Stimulated activated naive CD8-positive, alpha-beta T cell treated with anti-CD3 and anti-CD28 coated beads, Interleukin-15, Interleukin-2, amounts not matched to agents 100 U/mL and 50 U/mL, for 24 hours (primary cell): ENCODE data around the gene RALB.
A peak's percentile ranks its signal among the peaks of the same experiment; 100 is the strongest.
"Not testable (repeated sequence)": the region's sequence is repeated elsewhere in the genome, so short reads cannot be mapped to it uniquely, and the experiment has no call there.

ENCODE experiments used
- ATAC-seq: fragments of 150-1000 bp; cut with Tn5 transposase; one replicate; pipeline ENCODE4 v1.10.0; 2021
- DNase-seq: peaks from one replicate; pipeline ENCODE4 v3.0.0; 2021

RALB gene

GRCh38 chr2:120294008-120294340 lies 41.3 kb downstream of the RALB start:
- ATAC-seq = no peak
- DNase-seq = no peak

- ATAC-seq (no peak), DNase-seq (no peak)
These were observed 45.7 kb downstream of the RALB start for GRCh38 chr2:120298173-120298835.

DNA sequence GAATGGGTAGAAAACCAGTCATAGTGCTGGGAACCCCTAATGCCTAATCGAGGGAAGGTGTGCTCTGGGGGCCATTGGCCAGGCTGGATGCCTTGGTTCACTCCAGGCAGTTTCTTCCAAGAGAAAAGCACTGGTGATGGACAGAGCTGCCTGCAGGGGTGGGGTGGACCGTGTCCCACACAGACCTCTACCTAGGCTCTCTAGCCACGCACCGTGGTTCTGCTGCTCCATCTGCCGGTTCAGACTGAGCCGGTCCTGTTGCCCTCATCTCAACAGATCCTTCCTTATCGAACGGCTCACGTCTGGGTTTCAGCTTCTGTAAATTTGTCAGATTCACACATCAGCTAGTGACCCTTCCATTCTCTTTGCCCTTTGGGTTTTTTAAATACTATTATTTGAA lies 46.4 kb downstream of the RALB start:
- ATAC-seq = no peak
- no peak for DNase-seq

DNA sequence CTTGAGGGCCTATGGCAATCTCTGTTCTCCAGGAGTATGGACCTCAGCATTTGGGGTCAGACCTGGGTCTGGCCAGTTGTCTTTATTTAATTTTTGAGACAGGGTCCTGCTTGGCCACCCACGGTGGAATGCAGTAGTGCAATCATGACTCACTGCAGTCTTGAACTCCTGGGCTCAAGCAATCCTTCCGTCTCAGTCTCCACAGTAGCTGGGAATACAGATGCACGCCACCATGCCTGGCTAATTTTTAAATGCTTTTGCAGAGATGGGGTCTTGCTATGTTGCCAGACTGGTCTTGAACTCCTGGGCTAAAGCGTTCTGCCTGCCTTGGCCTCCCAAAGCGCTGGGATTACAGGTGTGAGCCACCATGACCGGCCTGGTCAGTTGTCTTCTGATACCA lies 46.9 kb downstream of the RALB start:
- DNase-seq (no peak), ATAC-seq (no peak)

DNA sequence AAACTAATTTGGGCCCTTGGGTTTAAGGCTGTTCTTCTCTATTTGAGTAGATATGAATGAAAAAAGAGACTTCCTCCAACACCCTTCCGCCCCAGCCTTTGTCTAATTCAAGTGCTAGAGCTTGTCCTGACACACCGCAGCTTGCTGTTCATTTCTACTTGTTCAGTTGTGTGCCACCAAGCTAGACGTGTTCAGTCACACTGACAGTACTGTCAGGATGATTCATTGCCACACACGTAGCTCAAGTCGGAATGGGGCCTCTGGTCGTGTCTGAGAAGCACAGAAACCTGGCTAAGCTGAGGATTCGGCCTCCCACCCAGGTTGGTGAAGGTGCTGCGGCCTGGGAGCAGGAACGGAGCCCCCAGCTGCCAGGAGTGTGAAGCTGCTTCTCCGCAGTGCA lies 47.7 kb downstream of the RALB start:
- DNase-seq = no peak
- no peak for ATAC-seq

DNA sequence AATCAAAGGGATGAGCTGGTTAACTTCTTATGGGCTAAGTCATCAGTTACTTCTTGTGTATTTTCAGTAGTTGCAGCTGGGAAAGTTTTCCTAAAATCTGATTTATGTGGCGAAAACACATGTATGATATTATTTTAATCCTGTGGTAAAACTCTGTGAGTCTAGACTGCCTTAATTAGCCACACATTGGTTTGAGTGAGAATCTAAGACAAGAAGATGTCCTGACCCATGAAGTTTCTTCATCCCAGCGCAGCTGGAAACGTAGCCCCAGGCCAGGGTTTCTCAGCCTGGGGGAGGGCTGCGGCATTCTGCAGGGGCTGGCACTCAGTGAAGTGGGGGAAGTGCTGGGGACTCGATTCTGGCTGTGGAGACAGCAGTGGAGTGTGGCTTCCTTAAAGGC lies 48.6 kb downstream of the RALB start:
- ATAC-seq (no peak), DNase-seq (no peak)

DNA sequence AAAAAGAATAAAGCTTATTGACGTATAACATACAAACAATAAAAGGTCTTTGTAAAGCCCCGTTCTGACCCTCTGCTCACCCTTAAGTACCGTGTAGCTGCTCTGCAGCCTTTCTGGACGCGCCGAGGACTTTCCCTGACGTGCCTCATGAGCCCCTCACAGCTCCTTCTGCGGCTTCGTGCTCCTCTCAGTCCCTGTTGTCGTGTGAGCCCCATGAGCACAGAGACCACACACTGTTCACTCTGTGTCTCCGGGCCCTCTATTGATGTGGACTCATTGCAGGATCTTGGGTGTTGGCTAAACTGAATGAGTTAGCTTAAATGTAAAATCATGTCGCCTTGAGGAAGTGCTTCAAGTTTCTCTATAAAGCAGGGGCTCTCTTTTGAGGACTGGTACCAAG lies 49.6 kb downstream of the RALB start:
- ATAC-seq = no peak

DNA sequence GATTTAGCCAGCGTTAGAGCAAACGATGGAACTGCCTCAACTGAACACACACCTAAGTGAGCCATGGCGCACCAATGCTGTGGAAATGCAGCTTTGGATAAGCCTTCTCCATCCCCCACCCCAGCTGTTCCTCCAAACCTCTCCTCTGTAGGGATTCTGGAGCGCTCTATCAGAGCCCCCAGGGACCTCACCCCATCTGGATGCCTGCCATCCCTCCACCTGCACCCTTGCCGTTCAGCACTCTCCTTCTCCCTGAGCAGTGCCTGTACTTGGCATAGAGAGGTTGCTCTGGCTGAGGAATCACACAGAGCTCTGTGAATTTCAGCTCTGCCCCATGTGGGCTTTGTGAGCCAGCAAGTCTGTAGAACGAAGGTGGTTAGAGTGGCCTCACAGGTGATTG lies 50.5 kb downstream of the RALB start:
- no peak for ATAC-seq
- DNase-seq = no peak

More for the DNA sequence above, 49.6 kb downstream of the RALB start:
- DNase-seq = no peak

- DNase-seq (no peak), ATAC-seq (no peak)
These were observed 52.6 kb downstream of the RALB start for GRCh38 chr2:120305296-120305695.

DNA sequence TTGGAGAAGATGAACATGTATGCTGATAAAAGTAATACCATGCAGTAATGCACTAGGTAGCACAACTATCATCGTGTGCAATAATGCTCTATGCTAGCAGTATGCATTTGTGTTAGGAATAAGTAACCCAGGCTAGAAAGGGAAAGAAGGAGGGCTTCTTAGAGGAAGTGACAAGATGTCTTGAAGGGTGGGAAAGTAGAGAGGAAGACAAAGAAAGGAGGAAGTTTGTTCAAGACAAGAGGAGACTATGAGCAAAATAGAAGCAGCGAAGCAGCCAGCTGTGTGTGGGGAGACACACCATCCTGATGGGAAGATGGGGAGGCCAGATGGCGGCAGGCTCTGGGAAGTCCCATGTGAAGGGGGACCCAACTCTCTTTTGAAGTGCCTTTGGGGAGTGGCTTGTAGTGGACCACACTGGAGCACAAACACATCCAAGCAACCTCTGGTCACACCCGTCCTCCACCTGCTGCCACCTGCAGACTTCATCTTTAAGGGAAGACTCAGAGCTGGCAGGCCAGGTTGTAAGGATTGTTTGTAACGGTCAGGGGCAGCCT lies 53.4 kb downstream of the RALB start:
- no peak for DNase-seq
- no peak for ATAC-seq

- ATAC-seq = no peak
- no peak for DNase-seq
These were observed 54.8 kb downstream of the RALB start for GRCh38 chr2:120307482-120307881.

DNA sequence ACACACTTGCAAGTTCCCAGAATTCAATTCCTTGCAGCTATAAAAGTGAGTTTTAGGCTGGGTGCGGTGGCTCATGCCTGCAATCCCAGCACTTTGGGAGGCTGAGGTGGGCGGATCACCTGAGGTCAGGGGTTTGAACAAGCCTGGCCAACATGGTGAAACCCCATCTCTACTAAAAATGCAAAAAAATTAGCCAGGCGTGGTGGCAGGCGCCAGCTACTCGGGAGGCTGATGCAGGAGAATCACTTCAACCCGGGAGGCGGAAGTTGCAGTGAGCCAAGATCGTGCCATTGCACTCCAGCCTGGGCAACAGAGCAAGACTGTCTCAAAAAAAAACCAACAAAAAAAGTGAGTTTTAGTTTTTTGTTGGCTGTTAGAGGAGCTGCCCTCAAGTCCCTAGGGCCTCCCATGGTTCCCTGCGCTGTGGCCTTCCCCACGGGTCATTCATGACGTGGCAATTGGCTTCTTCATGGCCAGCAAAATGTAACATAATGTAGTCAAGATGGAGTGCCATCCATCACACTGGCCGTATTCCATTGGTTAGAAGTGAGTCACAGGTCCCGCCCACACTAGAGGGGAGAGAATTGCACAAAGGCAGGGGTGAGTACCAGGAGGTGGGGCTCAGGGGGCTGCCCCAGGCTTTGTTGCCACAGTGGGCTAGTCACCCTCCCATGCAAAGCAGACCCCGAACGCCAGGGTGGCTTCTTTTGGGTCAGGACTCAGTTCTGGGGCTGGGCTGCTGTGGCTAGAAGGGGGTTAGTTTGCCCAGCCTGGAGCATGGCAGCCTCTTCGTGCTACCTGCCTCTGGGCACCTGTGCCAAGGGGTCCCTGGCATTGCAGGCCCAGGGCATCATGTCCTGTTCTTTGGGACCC lies 55.6 kb downstream of the RALB start:
- DNase-seq (peak; percentile 19), ATAC-seq (no peak)

GRCh38 chr2:120310136-120310535 lies 57.5 kb downstream of the RALB start:
- ATAC-seq = no peak
- no peak for DNase-seq

DNA sequence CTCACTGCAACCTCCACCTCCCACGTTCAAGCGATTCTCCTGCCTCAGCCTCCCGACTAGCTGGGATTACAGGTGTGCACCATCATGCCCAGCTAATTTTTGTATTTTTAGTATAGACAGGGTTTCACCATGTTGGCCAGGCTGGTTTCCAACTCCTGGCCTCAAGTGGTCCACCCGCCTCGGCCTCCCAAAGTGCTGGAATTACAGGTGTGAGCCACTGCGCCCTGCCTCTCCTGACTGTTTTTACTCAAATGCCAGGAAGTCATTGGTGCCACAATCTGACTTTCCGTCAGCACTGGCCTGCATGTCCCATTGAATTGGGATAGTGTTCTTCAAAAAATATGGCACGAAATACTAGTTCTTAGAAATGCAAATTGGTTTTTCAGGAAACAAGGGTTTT lies 58.2 kb downstream of the RALB start:
- not testable (repeated sequence) for ATAC-seq

DNA sequence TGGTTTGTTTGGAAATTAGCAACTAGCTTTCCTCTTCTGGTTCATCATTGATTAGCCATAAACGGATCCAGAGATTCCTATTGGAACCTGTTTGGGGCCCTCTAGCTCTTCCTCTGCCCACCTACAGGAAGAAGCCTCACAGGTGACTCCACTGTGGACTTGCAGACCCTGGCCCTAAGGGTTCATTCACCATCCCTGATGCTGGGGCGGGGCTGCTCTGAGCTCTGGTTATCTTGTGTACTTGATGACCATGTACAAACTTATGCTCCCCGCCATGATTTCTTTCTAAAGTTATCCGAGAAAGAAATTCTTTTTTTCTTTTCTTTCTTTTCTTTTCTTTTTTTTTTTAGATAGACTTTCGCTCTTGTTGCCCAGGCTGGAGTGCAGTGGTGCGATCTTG lies 59.4 kb downstream of the RALB start:
- DNase-seq (no peak), ATAC-seq (no peak)

More for the DNA sequence above, 58.2 kb downstream of the RALB start:
- DNase-seq = not testable (repeated sequence)

GRCh38 chr2:120312860-120313694 lies 60.4 kb downstream of the RALB start:
- DNase-seq (peak; percentile 84), ATAC-seq (peak; percentile 78)

- no peak for DNase-seq
- ATAC-seq = no peak
These were observed 61.3 kb downstream of the RALB start for GRCh38 chr2:120313695-120314615.

- DNase-seq (no peak), ATAC-seq (no peak)
These were observed 62.2 kb downstream of the RALB start for GRCh38 chr2:120314690-120315366.

DNA sequence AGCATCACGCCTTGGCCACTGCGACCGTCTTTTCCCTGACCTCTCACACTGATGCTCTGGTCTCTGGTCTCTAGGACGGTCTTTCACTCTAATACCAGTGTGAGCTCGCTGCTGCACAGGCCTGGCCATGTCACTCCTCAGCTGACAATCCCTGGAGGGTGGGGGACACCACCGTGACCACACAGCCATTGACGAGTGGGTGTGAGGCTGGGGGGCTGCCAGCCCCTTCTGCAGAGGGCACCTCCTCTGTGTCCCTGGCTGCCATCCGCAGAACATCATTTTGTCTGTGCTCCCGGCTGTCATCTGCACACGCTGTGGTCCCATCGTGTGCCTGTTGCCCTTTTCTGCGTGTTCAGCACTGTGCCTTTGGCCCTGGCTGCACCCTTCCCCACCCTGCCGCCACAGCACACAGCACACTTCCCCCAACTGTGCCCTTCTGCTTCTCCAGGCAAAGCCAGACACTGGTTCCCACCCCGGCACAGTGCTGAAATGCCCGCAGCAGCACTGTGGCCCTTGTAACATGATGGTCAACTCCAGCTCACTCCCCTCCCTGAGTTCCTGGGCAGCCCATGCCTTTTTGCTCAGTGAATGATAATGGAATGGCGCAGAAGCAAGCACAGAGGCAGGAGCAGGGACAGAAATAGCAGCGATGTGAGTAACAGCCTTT lies 62.8 kb downstream of the RALB start:
- no peak for ATAC-seq
- DNase-seq = no peak

GRCh38 chr2:120316071-120316470 lies 63.4 kb downstream of the RALB start:
- ATAC-seq = no peak
- no peak for DNase-seq
